Measurements from ENCODE around the gene FTSJ1. TPM values are rescaled to one million over a fixed set of nuclear protein-coding genes. Genes with fewer than 3 reads are reported as not detected.
"Not testable (repeated sequence)": the region's sequence is repeated elsewhere in the genome, so short reads cannot be mapped to it uniquely, and the experiment has no call there.

FTSJ1 gene
- total RNA-seq, 8 experiments from 2014 or later: 29.8 to 52.9 (median 43.2) TPM

DNA sequence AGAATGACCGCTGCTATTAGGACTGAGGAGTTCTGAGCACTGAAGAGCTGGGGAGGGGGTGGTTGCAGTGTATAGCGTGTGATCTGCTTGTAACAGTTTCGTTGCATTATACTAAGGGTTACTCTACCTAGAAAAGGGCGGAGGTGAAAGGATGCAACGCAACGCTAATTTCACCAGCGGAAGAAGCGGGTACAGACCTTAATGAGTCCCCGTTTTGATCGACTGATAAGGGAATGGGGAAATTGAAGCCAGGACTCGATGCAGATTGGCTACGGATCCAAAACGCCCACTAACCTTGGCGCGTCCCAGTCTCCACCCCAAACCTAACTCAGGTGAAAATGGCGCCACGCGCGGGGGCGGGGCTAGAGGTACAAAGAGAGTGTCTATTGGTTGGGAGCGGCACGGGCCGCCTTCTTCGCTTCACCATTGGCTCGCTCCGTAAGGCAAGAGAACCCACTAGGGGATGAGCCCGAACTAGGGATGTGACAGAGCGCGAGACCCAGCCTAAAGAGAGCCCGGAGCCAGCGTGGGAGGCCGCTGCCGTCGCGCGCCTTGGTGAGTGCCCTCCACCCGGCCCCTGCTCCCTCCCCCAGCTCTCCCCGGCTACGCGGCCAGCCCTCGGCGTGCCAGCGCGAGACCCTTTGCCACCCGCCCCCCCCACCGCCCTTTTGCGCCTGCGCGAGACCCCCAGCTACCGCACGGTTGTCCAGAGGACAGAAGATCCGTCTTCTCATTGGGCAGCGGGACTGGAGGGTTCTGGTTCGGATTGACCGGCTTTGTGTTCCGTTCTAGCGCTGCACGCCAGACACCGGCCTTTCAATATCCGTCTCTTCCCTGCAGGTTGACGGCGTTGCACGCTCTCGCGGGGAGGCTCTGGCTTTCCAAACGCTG, 45.6 kb downstream of the FTSJ1 start, which contains the start of gene EBP:
TSS of gene EBP (plus strand) at position 456 of the 891 bp plus-strand sequence. CDS start 1,964 bp downstream, outside the sequence.
- H3K4me3 ChIP-seq: peak within 1 kb of the TSS; percentile 54 to 85 (median 79)
- in situ Hi-C loops (cut with MboI; ENCODE audit: low pct_unique_long_range_greater_than_20kb in 2 of 9, low sequenced_read_pairs in 9 of 9, unreplicated experiment in 9 of 9): no loop called here
- peak within 1 kb of the TSS; percentile 91 to 92 for H3K27ac ChIP-seq
- peaks cover 0 to 5% of the 10 kb centered on the region in 2 donors for H3K4me1 ChIP-seq (replicated peaks in 1 of 2)
- WGBS, 10 experiments: 0 to 22% (median 0%) methylated on average over 1 to 13 of the region's 66 CpGs; no CpG with 5 or more reads in 5 of the 10 experiments
- peak; percentile 91 to 99 (median 96) for ATAC-seq (replicated peaks in 6 of 8)

DNA sequence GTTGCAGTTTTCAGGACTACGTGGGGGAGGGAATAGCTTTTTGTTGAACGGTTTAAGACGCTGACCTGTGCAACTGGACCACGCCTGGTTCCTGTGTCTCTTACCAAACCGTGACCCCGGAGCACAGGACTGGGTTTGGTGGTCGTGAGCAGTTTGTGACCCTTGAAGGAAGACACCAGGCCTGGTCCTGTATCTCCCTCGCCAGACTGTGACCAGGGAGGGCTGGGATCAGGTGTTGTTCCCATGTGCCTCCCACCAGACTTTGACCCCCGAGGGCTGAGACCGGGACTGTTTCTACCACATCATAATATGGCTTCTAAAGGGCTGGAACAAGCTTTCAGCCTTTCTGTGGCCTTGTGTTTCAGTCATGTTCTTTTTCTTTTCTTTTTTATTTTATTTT, 46.3 kb downstream of the FTSJ1 start:
- ATAC-seq (replicated peaks in 6 of 8): no peak
- 0 to 7% (median 0%) methylated on average over 2 to 3 of the region's 10 CpGs; no CpG with 5 or more reads in 7 of the 10 experiments for WGBS, 10 experiments
- Histone ChIP-seq H3K4me3 (peak overlapping the region; percentile 54 to 85 (median 79)), H3K4me1 (replicated peaks in 1 of 2) (peaks cover 0 to 5% of the 10 kb centered on the region in 2 donors), H3K27ac (peak overlapping the region; percentile 91 to 92)
- in situ Hi-C loops (cut with MboI; ENCODE audit: low pct_unique_long_range_greater_than_20kb in 2 of 9, low sequenced_read_pairs in 9 of 9, unreplicated experiment in 9 of 9): no loop called here

DNA sequence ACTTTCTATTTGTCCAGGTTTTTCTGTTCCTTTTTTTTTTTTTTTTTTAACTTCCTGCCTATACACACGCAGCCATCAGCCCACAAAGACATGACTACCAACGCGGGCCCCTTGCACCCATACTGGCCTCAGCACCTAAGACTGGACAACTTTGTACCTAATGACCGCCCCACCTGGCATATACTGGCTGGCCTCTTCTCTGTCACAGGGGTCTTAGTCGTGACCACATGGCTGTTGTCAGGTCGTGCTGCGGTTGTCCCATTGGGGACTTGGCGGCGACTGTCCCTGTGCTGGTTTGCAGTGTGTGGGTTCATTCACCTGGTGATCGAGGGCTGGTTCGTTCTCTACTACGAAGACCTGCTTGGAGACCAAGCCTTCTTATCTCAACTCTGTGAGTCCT, 47.7 kb downstream of the FTSJ1 start:
- in situ Hi-C loops (cut with MboI; ENCODE audit: low pct_unique_long_range_greater_than_20kb in 2 of 9, low sequenced_read_pairs in 9 of 9, unreplicated experiment in 9 of 9): no loop called here
- WGBS, 10 experiments: 54 to 100% (median 88%) methylated on average over 2 to 5 of the region's 12 CpGs; no CpG with 5 or more reads in 6 of the 10 experiments

DNA sequence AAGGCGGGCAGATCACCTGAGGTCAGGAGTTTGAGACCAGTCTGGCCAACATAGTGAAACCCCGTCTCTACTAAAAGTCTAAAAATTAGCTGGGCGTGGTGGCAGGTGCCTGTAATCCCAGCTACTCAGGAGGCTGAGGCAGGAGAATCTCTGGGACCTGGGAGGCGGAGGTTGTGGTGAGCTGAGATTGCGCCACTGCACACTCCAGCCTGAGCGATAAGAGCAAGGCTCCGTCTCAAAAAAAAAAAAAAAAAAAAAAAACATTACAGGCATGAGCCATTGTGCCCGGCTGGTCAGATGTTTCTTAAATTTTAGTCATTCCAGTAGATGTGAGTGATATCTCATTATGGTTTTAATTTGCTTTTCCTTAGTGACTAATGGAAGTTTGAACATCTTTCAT, 49.9 kb downstream of the FTSJ1 start:
- WGBS, 10 experiments: 43 to 100% (median 67%) methylated on average over 1 to 7 of the region's 8 CpGs; no CpG with 5 or more reads in 5 of the 10 experiments
- in situ Hi-C loops (cut with MboI; ENCODE audit: low pct_unique_long_range_greater_than_20kb in 2 of 9, low sequenced_read_pairs in 9 of 9, unreplicated experiment in 9 of 9); H3K27ac ChIP-seq; H3K4me3 ChIP-seq; ATAC-seq (replicated peaks in 6 of 8); H3K4me1 ChIP-seq (replicated peaks in 1 of 2): not testable (repeated sequence)

More for the DNA sequence above, 47.7 kb downstream of the FTSJ1 start:
- H3K27ac ChIP-seq: no peak overlapping the region
- H3K4me3 ChIP-seq: no peak overlapping the region
- H3K4me1 ChIP-seq (replicated peaks in 1 of 2): peaks cover 0 to 5% of the 10 kb centered on the region in 2 donors
- no peak for ATAC-seq (replicated peaks in 6 of 8)

DNA sequence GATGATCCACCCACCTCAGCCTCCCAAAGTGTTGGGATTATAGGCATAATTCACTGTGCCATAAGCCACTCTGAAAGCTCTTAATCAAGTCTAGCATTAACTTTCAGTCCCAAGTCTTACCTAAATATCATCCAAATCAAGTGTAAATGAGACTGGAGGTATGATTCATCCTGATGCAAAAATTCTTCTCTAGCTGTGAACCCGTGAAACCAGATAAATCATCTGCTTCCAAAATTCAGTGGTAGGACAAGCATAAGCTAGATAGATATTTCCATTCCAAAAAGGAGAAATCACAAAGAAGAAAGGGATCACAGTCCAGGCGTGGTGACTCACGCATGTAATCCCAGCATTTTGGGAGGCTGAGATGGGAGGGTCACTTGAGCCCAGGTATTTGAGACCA, 54.7 kb downstream of the FTSJ1 start:
- in situ Hi-C loops (cut with MboI; ENCODE audit: low pct_unique_long_range_greater_than_20kb in 2 of 9, low sequenced_read_pairs in 9 of 9, unreplicated experiment in 9 of 9): no loop called here
- peak in 2 of 8 experiments; percentile 33 for ATAC-seq (replicated peaks in 6 of 8)
- H3K4me3 ChIP-seq: no peak overlapping the region
- WGBS, 10 experiments: 0 to 70% (median 68%) methylated on average over 1 to 3 of the region's 3 CpGs; no CpG with 5 or more reads in 7 of the 10 experiments
- no peak overlapping the region for H3K27ac ChIP-seq
- no peaks in the 10 kb centered on the region for H3K4me1 ChIP-seq (replicated peaks in 1 of 2)

DNA sequence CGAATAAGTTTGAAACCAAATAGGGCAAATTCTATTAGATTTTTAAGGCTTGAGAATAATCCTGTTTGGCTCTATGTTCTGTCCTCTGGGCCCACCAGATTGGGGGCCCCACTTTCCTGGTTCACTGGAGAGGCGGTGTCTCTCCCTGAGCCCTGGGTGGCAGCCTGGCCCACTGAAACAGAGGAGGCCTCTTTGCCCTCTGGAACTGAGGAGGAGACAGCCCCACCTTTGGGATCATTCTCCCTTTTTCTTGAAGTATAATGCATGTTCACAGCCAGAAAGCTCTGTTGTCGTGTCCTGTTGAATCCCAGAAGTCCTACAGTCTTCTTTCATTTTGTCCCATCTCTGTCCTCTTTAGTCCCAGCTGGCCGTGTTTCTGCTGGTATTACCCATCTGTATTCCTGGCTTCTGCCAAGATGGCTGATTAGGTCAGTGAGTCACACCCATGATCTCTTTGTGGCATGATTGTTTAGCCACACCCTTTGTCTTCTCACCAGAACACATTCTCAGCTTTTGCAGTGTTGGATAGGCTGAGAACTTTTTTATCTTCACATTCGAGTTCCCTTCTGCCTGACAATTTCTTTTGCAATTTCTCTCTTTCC, 55.5 kb downstream of the FTSJ1 start:
- WGBS, 10 experiments: 0 to 100% (median 65%) methylated on average over 1 to 3 of the region's 5 CpGs; no CpG with 5 or more reads in 2 of the 10 experiments
- H3K27ac ChIP-seq: no peak overlapping the region

DNA sequence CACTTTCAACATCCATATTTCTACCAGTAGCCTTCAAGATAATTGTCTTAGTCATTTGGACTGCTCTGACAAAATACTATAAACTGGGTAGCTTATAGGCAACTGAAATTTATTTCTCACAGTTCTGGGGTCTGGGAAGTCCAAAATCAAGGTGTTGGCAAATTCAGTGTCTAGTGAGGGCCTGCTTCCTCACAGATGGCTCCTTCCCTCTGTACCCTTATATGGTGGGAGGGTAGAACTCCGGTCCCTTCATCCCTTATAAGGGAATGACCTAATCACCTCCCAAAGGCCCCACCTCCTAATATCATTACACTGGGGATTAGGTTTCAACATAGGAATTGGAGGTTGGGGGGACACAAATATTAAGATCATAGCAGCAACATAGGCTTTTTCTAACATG, 56.2 kb downstream of the FTSJ1 start:
- peak in 2 of 8 experiments; percentile 8 to 15 for ATAC-seq (replicated peaks in 6 of 8)
- Histone ChIP-seq H3K4me3 (no peak overlapping the region), H3K27ac (no peak overlapping the region), H3K4me1 (replicated peaks in 1 of 2) (no peaks in the 10 kb centered on the region)
- in situ Hi-C loops (cut with MboI; ENCODE audit: low pct_unique_long_range_greater_than_20kb in 2 of 9, low sequenced_read_pairs in 9 of 9, unreplicated experiment in 9 of 9): no loop called here
- WGBS, 10 experiments: 60 to 100% methylated on average over 1 of the region's 1 CpG; no CpG with 5 or more reads in 8 of the 10 experiments

More for the DNA sequence above, 55.5 kb downstream of the FTSJ1 start:
- Histone ChIP-seq H3K4me3 (no peak overlapping the region), H3K4me1 (replicated peaks in 1 of 2) (no peaks in the 10 kb centered on the region)
- peak in 3 of 8 experiments; percentile 84 to 89 (median 84) for ATAC-seq (replicated peaks in 6 of 8)
- in situ Hi-C loops (cut with MboI; ENCODE audit: low pct_unique_long_range_greater_than_20kb in 2 of 9, low sequenced_read_pairs in 9 of 9, unreplicated experiment in 9 of 9): no loop called here

DNA sequence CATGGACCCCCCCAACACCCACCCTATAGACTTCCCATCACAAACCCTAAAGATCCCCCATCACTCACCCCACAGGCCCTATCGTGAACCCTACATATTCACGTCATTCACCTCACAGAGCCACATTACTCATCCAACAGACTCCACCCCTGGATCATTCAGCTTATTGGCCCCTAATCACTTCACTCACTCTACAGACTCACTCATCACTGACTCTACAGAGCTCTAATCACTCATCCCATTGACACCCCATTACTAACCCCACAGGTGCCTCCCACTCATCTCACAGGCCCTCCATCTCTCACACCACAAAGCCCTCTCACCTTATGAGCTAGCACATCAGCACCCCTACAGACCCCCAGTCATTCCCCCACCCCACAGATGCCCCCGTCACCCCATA, 57.2 kb downstream of the FTSJ1 start:
- Histone ChIP-seq H3K27ac (no peak overlapping the region), H3K4me1 (replicated peaks in 1 of 2) (no peaks in the 10 kb centered on the region), H3K4me3 (no peak overlapping the region)
- no peak for ATAC-seq (replicated peaks in 6 of 8)
- in situ Hi-C loops (cut with MboI; ENCODE audit: low pct_unique_long_range_greater_than_20kb in 2 of 9, low sequenced_read_pairs in 9 of 9, unreplicated experiment in 9 of 9): no loop called here
- WGBS, 10 experiments: no CpG with 5 or more reads among the region's 3 CpGs

Other genes starting within 250 kb of the FTSJ1 start
- gene SSX1, start 220.8 kb upstream of the FTSJ1 start, total RNA-seq: not detected
- gene SSX3, start 119.5 kb upstream of the FTSJ1 start, total RNA-seq: under 1 TPM in 1 of 8 experiments, not detected in 7; 0.47 TPM
- gene SSX4, start 92.7 kb upstream of the FTSJ1 start, total RNA-seq: under 1 TPM in 1 of 8 experiments, not detected in 7; 0.33 TPM
- gene SSX4B, start 64.2 kb upstream of the FTSJ1 start, total RNA-seq: under 1 TPM in 1 of 8 experiments, not detected in 7; 0.33 TPM
- 100 to 1,000 TPM in 2 of 8 experiments, 10 to 100 TPM in 1, 1 to 10 TPM in 4, under 1 TPM in 1; 0.27 to 169 (median 2.6) TPM for gene SLC38A5, start 5.9 kb upstream of the FTSJ1 start, total RNA-seq
- 10 to 100 TPM in 6 of 8 experiments, 1 to 10 TPM in 2; 7.7 to 19.5 (median 14.2) TPM for gene PORCN, start 32.8 kb downstream of the FTSJ1 start, total RNA-seq
- gene EBP, start 45.6 kb downstream of the FTSJ1 start, total RNA-seq: 100 to 1,000 TPM in 1 of 8 experiments, 10 to 100 TPM in 7; 28.3 to 121 (median 66.3) TPM
- gene TBC1D25, start 63.5 kb downstream of the FTSJ1 start, total RNA-seq: 10 to 100 TPM in 2 of 8 experiments, 1 to 10 TPM in 6; 4.7 to 11.1 (median 8.3) TPM
- gene RBM3, start 98.3 kb downstream of the FTSJ1 start, total RNA-seq: 100 to 1,000 TPM; 116 to 304 (median 185) TPM
- gene WDR13, start 121.3 kb downstream of the FTSJ1 start, total RNA-seq: 10 to 100 TPM; 42.3 to 65.7 (median 51.1) TPM
- gene WAS, start 207.6 kb downstream of the FTSJ1 start, total RNA-seq: 1 to 10 TPM in 5 of 8 experiments, under 1 TPM in 3; 0.21 to 1.8 (median 1.1) TPM
- 1 to 10 TPM; 1.8 to 9.8 (median 3.0) TPM for gene SUV39H1, start 220.5 kb downstream of the FTSJ1 start, total RNA-seq

Measured in motor neuron (in vitro differentiated cells).